Caki2 (cell line): ENCODE results near the gene RSU1. TPM values are rescaled to one million over a fixed set of nuclear protein-coding genes. Genes with fewer than 3 reads are reported as not detected.

Source experiments
- DNase-seq: peaks from one replicate; pipeline ENCODE4 v3.0.0-alpha.2; 2015; ENCODE audit warnings: low read depth
- in situ Hi-C: cut with HindIII; loops from 2 replicates; pipeline ENCODE4 v1.10.0; 2016; ENCODE audit warnings: low sequenced_read_pairs, low pct_unique_long_range_greater_than_20kb, mixed read lengths
- total RNA-seq: library from RNA; depleted of rRNA; stranded (reverse); fragments of >200 nt; shearing (Covaris generic); gene quantifications from 2 replicates; pipeline ENCODE4 v1.2.3, GENCODE V29; 2014; ENCODE audit warnings: low replicate concordance

Gene RSU1
- total RNA-seq, 1 experiment from 2014 or later, result 17.3 TPM

GRCh38 chr10:16716051-16716450, 101.2 kb downstream of the RSU1 start:
- no peak for DNase-seq
- in situ Hi-C loops, result no loop called here

- in situ Hi-C loops, result no loop called here
- no peak for DNase-seq
Observed at GRCh38 chr10:16713290-16713689, 103.9 kb downstream of the RSU1 start.

GRCh38 chr10:16712883-16713282, 104.3 kb downstream of the RSU1 start:
- in situ Hi-C loops, result no loop called here
- DNase-seq, result no peak

- no peak for DNase-seq
- in situ Hi-C loops, result no loop called here
Observed at GRCh38 chr10:16700331-16700730, 116.9 kb downstream of the RSU1 start.

GRCh38 chr10:16699435-16700057, 117.7 kb downstream of the RSU1 start:
- in situ Hi-C loops, result no loop called here
- no peak for DNase-seq

- DNase-seq, result no peak
- in situ Hi-C loops, result no loop called here
Observed at GRCh38 chr10:16698461-16698860, 118.8 kb downstream of the RSU1 start.

- DNase-seq, result no peak
- in situ Hi-C loops, result no loop called here
Observed at GRCh38 chr10:16690417-16690816, 126.8 kb downstream of the RSU1 start.

GRCh38 chr10:16689696-16690095, 127.5 kb downstream of the RSU1 start:
- in situ Hi-C loops, result no loop called here
- no peak for DNase-seq

- in situ Hi-C loops, result no loop called here
- no peak for DNase-seq
Observed at GRCh38 chr10:16689227-16689626, 128.0 kb downstream of the RSU1 start.

GRCh38 chr10:16686054-16686902, 130.9 kb downstream of the RSU1 start:
- in situ Hi-C loops, result no loop called here
- no peak for DNase-seq

- DNase-seq, result no peak
- in situ Hi-C loops, result no loop called here
Observed at GRCh38 chr10:16685551-16685950, 131.7 kb downstream of the RSU1 start.

GRCh38 chr10:16681521-16681920, 135.7 kb downstream of the RSU1 start:
- DNase-seq, result no peak
- in situ Hi-C loops, result no loop called here

- in situ Hi-C loops, result no loop called here
- no peak for DNase-seq
Observed at GRCh38 chr10:16679511-16679910, 137.7 kb downstream of the RSU1 start.

- in situ Hi-C loops, result no loop called here
Observed at GRCh38 chr10:16675334-16675733, 141.9 kb downstream of the RSU1 start.

GRCh38 chr10:16674147-16674703, 143.0 kb downstream of the RSU1 start:
- in situ Hi-C loops, result no loop called here
- DNase-seq, result no peak

More at GRCh38 chr10:16675334-16675733, 141.9 kb downstream of the RSU1 start:
- no peak for DNase-seq

- DNase-seq, result no peak
- in situ Hi-C loops, result no loop called here
Observed at GRCh38 chr10:16673443-16673842, 143.8 kb downstream of the RSU1 start.

GRCh38 chr10:16663444-16663843, 153.8 kb downstream of the RSU1 start:
- in situ Hi-C loops, result no loop called here

GRCh38 chr10:16662923-16663322, 154.3 kb downstream of the RSU1 start:
- in situ Hi-C loops, result no loop called here
- no peak for DNase-seq

More at GRCh38 chr10:16663444-16663843, 153.8 kb downstream of the RSU1 start:
- DNase-seq, result no peak

GRCh38 chr10:16656895-16657294, 160.3 kb downstream of the RSU1 start:
- in situ Hi-C loops, result no loop called here
- DNase-seq, result no peak
